Measurements from ENCODE around the gene KNDC1. TPM values are rescaled to one million over a fixed set of nuclear protein-coding genes. Genes with fewer than 3 reads are reported as not detected.

Gene KNDC1
- total RNA-seq, 1 donor from 2014 or later, result 0.09 TPM

DNA sequence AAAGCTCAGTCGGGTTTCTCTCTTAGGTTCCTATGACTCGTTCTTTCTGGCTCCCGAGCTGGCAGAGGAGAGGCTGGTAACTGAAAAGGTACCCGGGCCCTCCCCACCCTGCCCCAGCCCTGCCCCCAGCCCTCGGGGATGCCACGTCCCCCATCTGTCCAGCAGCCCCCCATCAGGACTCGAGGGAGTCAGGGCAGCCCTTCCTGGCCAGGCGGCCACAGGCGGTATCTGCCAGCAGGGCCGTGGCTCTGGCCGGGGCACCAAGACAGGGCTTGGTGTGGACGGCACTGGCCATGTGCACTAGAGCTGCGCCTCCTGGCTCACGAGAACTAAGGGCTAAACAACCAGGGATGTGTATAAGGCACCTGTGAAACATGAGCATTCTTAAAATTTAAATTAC lies 29.7 kb downstream of the KNDC1 start:
- intact Hi-C loops (cut with micrococcal nuclease), result no loop called here
- H3K9me3 Mint-ChIP-seq, result peaks cover 13% of the 10 kb centered on the region
- H3K27me3 Mint-ChIP-seq, result peaks cover 6% of the 10 kb centered on the region
- ChIA-PET POLR2A (no interaction called here), CTCF (no interaction called here)
- H3K4me3 Mint-ChIP-seq, result no peak overlapping the region
- no peaks in the 10 kb centered on the region for H3K36me3 Mint-ChIP-seq (ENCODE audit: low read depth)
- H3K4me1 Mint-ChIP-seq, result no peaks in the 10 kb centered on the region
- TF ChIP-seq, protein P1, sequence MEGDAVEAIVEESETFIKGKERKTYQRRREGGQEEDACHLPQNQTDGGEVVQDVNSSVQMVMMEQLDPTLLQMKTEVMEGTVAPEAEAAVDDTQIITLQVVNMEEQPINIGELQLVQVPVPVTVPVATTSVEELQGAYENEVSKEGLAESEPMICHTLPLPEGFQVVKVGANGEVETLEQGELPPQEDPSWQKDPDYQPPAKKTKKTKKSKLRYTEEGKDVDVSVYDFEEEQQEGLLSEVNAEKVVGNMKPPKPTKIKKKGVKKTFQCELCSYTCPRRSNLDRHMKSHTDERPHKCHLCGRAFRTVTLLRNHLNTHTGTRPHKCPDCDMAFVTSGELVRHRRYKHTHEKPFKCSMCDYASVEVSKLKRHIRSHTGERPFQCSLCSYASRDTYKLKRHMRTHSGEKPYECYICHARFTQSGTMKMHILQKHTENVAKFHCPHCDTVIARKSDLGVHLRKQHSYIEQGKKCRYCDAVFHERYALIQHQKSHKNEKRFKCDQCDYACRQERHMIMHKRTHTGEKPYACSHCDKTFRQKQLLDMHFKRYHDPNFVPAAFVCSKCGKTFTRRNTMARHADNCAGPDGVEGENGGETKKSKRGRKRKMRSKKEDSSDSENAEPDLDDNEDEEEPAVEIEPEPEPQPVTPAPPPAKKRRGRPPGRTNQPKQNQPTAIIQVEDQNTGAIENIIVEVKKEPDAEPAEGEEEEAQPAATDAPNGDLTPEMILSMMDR (IDR thresholded peaks at IDR 0.05), result no peak
- DNase-seq (no peak), ATAC-seq (ENCODE audit: low read depth) (no peak)
- no peak overlapping the region for H3K27ac Mint-ChIP-seq

DNA sequence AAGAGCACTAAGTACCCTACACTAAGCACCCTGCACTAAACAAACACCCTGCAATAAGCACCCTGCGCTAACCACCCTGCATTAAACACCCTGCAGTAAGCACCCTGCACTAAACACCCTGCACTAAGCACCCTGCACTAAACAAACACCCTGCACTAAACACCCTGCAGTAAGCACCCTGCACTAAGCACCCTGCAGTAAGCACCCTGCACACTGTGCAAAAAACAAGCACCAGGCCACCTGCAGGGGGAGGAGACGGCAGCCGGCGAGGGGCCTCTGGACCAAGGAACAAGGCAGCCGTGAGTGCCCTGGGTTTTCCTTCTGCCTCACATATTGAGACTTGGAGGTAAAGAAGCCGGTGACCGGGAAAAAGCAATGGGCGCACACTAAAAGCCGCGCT lies 30.2 kb downstream of the KNDC1 start:
- H3K4me3 Mint-ChIP-seq, result no peak overlapping the region
- POLR2A ChIA-PET, result no interaction called here
- CTCF ChIA-PET, result no interaction called here
- H3K36me3 Mint-ChIP-seq (ENCODE audit: low read depth), result no peaks in the 10 kb centered on the region
- no peak overlapping the region for H3K27ac Mint-ChIP-seq
- H3K9me3 Mint-ChIP-seq, result peaks cover 13% of the 10 kb centered on the region
- H3K27me3 Mint-ChIP-seq, result peaks cover 6% of the 10 kb centered on the region
- TF ChIP-seq, protein P1 (IDR thresholded peaks at IDR 0.05), result no peak
- intact Hi-C loops (cut with micrococcal nuclease), result no loop called here
- DNase-seq, result no peak
- H3K4me1 Mint-ChIP-seq, result no peaks in the 10 kb centered on the region
- no peak for ATAC-seq (ENCODE audit: low read depth)

DNA sequence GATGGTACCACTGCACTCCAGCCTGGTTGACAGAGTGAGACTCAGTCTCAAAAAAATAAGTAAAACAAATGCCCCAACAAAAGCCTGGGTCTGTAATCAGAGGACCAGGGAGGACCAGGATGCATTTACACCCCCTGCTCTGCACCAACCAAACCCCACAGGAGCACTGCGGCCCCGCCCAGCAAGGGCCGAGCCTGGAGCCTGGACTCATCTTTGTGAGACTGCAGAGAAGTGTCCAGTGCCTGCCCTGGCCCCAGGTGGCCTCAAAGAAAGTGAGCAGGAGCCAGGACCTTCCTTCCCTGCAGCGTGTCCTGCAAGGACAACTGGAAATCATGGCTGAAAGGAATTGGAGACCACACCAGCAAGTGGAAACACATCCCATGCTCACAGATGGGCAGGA lies 31.6 kb downstream of the KNDC1 start:
- ATAC-seq (ENCODE audit: low read depth) (no peak), DNase-seq (no peak)
- ChIA-PET POLR2A (no interaction called here), CTCF (no interaction called here)
- Mint-ChIP-seq H3K27ac (no peak overlapping the region), H3K4me3 (no peak overlapping the region), H3K4me1 (no peaks in the 10 kb centered on the region), H3K27me3 (peaks cover 9% of the 10 kb centered on the region), H3K36me3 (ENCODE audit: low read depth) (no peaks in the 10 kb centered on the region), H3K9me3 (peaks cover 13% of the 10 kb centered on the region)
- TF ChIP-seq, protein P1 (IDR thresholded peaks at IDR 0.05), result no peak
- intact Hi-C loops (cut with micrococcal nuclease), result no loop called here

DNA sequence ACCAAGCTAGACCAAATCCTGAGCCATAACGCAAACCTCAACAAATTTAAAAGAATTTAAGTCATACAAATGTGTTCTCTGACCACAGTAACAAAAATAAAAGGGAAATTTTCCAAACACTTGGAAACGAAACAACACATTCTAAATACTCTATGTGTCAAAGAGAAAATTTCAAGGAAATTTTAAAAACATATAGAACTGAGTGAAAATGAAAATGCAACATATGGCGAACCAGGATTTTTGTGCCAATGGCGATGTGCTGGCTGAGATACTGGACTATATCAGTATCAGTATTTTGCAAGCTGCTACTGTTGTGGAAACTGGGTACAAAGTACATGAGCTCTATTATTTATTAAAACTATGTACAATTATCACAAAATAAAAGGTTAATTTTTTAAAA lies 34.1 kb downstream of the KNDC1 start:
- no peak for ATAC-seq (ENCODE audit: low read depth)
- TF ChIP-seq, protein P1 (IDR thresholded peaks at IDR 0.05), result no peak

DNA sequence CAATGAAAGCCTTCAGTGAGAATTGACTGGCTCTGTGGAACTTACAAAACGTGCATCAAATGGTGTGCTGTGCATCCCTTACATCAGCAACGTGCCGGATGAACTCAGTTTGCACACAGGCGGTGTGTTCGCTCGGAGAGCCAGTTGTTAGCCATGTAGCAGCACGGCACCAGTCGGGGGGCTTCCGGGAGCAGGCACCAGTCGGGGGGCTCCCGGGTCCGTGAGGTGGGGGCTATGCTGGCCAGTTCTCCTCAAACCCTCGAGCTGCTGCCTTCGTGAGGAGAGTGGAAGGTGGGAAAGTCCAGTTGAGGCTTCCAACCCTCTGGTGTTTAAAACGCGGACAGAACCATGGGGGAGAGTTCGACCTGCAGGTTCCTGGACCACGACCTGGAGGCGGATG lies 35.1 kb downstream of the KNDC1 start:
- POLR2A ChIA-PET, result no interaction called here
- no peaks in the 10 kb centered on the region for H3K4me1 Mint-ChIP-seq
- intact Hi-C loops (cut with micrococcal nuclease), result no loop called here
- peaks cover 13% of the 10 kb centered on the region for H3K9me3 Mint-ChIP-seq
- no peak overlapping the region for H3K4me3 Mint-ChIP-seq
- H3K27ac Mint-ChIP-seq, result no peak overlapping the region
- peaks cover 6% of the 10 kb centered on the region for H3K27me3 Mint-ChIP-seq
- DNase-seq (no peak), ATAC-seq (ENCODE audit: low read depth) (no peak)
- no peaks in the 10 kb centered on the region for H3K36me3 Mint-ChIP-seq (ENCODE audit: low read depth)
- CTCF ChIA-PET, result no interaction called here
- TF ChIP-seq, protein P1 (IDR thresholded peaks at IDR 0.05), result no peak

More for the DNA sequence above, 34.1 kb downstream of the KNDC1 start:
- ChIA-PET POLR2A (no interaction called here), CTCF (no interaction called here)
- Mint-ChIP-seq H3K36me3 (ENCODE audit: low read depth) (no peaks in the 10 kb centered on the region), H3K27ac (no peak overlapping the region), H3K9me3 (peaks cover 13% of the 10 kb centered on the region), H3K27me3 (peaks cover 9% of the 10 kb centered on the region), H3K4me1 (no peaks in the 10 kb centered on the region), H3K4me3 (no peak overlapping the region)
- DNase-seq, result no peak
- intact Hi-C loops (cut with micrococcal nuclease), result no loop called here
